ENCODE measurements around the gene COLEC12. TPM values are rescaled to one million over a fixed set of nuclear protein-coding genes. Genes with fewer than 3 reads are reported as not detected.

The COLEC12 gene
- polyA plus RNA-seq, 1 donor (not counting 4 experiments of a cell fraction or from before 2014, with no cell fraction given) = not detected

- FAIRE-seq (no peak), DNase-seq (ENCODE audit: low read depth, low spot score) (no peak)
- Histone ChIP-seq H3K4me1 (ENCODE audit: control insufficient read depth, extremely low read depth, insufficient read depth, low read length) (no peaks in the 10 kb centered on the region), H3K9ac (ENCODE audit: control insufficient read depth, extremely low read depth, insufficient read depth, low read length) (no peak overlapping the region), H3K4me2 (ENCODE audit: control insufficient read depth, extremely low read depth, insufficient read depth, low read depth, low read length) (no peak overlapping the region), H2AFZ (ENCODE audit: control insufficient read depth, low read length) (no peak overlapping the region), H4K20me1 (ENCODE audit: control insufficient read depth, extremely low read depth, insufficient read depth, low read length) (no peaks in the 10 kb centered on the region), H3K9me1 (ENCODE audit: control insufficient read depth, extremely low read depth, insufficient read depth, low read length) (no peaks in the 10 kb centered on the region), H3K4me3 (ENCODE audit: control insufficient read depth in 2 of 3, extremely low read depth in 1 of 3, insufficient read depth in 2 of 3, low read depth in 1 of 3, low read length in 3 of 3) (no peak overlapping the region), H3K27ac (ENCODE audit: control insufficient read depth, insufficient read depth, low read length) (no peak overlapping the region), H3K27me3 (ENCODE audit: control insufficient read depth, extremely low read depth, insufficient read depth, low read length) (peaks cover 4% of the 10 kb centered on the region), H3K79me2 (ENCODE audit: control insufficient read depth, insufficient read depth, low read length) (no peaks in the 10 kb centered on the region), H3K36me3 (ENCODE audit: control insufficient read depth in 2 of 2, extremely low read depth in 1 of 2, insufficient read depth in 2 of 2, low read length in 2 of 2) (no peaks in the 10 kb centered on the region), H3K9me3 (ENCODE audit: control insufficient read depth, low read depth, low read length) (no peaks in the 10 kb centered on the region)
- dilution Hi-C loops (cut with MboI; ENCODE audit: extremely low pct_ligation_motif_present, low sequenced_read_pairs) = no loop called here
- TF ChIP-seq CTCF (optimal IDR thresholded peaks at IDR 0.05 in 1 of 3, IDR thresholded peaks at IDR 0.05 in 1 of 3, conservative IDR thresholded peaks at IDR 0.05 in 1 of 3; ENCODE audit: extremely low read depth in 1 of 3, insufficient read depth in 2 of 3, low read length in 3 of 3) (no peak), EZH2 (IDR thresholded peaks at IDR 0.05; ENCODE audit: low read length) (no peak)
Observed at GRCh38 chr18:476251-476664, 24.2 kb downstream of the COLEC12 start.

- Histone ChIP-seq H4K20me1 (ENCODE audit: control insufficient read depth, extremely low read depth, insufficient read depth, low read length) (no peaks in the 10 kb centered on the region), H3K4me2 (ENCODE audit: control insufficient read depth, extremely low read depth, insufficient read depth, low read depth, low read length) (no peak overlapping the region), H3K79me2 (ENCODE audit: control insufficient read depth, insufficient read depth, low read length) (no peaks in the 10 kb centered on the region), H3K4me1 (ENCODE audit: control insufficient read depth, extremely low read depth, insufficient read depth, low read length) (no peaks in the 10 kb centered on the region), H3K9me1 (ENCODE audit: control insufficient read depth, extremely low read depth, insufficient read depth, low read length) (no peaks in the 10 kb centered on the region), H3K4me3 (ENCODE audit: control insufficient read depth in 2 of 3, extremely low read depth in 1 of 3, insufficient read depth in 2 of 3, low read depth in 1 of 3, low read length in 3 of 3) (no peak overlapping the region), H2AFZ (ENCODE audit: control insufficient read depth, low read length) (no peak overlapping the region), H3K27me3 (ENCODE audit: control insufficient read depth, extremely low read depth, insufficient read depth, low read length) (no peaks in the 10 kb centered on the region), H3K9me3 (ENCODE audit: control insufficient read depth, low read depth, low read length) (no peaks in the 10 kb centered on the region), H3K36me3 (ENCODE audit: control insufficient read depth in 2 of 2, extremely low read depth in 1 of 2, insufficient read depth in 2 of 2, low read length in 2 of 2) (no peaks in the 10 kb centered on the region), H3K27ac (ENCODE audit: control insufficient read depth, insufficient read depth, low read length) (no peak overlapping the region), H3K9ac (ENCODE audit: control insufficient read depth, extremely low read depth, insufficient read depth, low read length) (no peak overlapping the region)
- TF ChIP-seq CTCF (optimal IDR thresholded peaks at IDR 0.05 in 1 of 3, IDR thresholded peaks at IDR 0.05 in 1 of 3, conservative IDR thresholded peaks at IDR 0.05 in 1 of 3; ENCODE audit: extremely low read depth in 1 of 3, insufficient read depth in 2 of 3, low read length in 3 of 3) = no peak
- no peak for TF ChIP-seq EZH2 (IDR thresholded peaks at IDR 0.05; ENCODE audit: low read length)
- dilution Hi-C loops (cut with MboI; ENCODE audit: extremely low pct_ligation_motif_present, low sequenced_read_pairs) = no loop called here
- FAIRE-seq = no peak
- no peak for DNase-seq (ENCODE audit: low read depth, low spot score)
Observed at GRCh38 chr18:475202-476031, 25.1 kb downstream of the COLEC12 start.

Measured in keratinocyte (primary cell).